ENCODE measurements around the gene HPCAL1.

HPCAL1 gene

GRCh38 chr2:10410001-10410822 is 107.5 kb downstream of the HPCAL1 start:
- peak; percentile 36 for DNase-seq

GRCh38 chr2:10410823-10411437 is 108.2 kb downstream of the HPCAL1 start:
- no peak for DNase-seq

- DNase-seq = no peak
Observed at GRCh38 chr2:10411557-10411956, 108.9 kb downstream of the HPCAL1 start.

DNA sequence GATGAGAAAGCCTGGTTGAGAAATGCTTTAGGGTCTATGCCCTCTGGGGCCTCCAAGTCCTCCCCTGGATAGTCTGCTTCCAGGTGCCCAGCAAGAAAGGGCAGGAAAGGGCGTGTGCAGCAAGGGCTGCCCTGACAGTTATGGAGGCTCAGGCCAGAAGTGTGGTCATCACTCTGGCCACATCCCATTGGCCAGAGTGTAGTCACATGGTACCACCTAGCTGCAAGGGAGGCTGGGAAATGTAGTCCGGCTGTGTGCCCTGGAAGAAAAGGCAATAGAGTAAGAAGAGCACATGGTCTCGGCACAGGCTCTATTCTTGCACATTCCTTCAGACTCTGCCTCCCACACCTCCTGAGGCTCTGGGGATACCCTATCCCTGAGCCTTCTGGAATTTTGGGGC is 109.7 kb downstream of the HPCAL1 start:
- peak; percentile 69 for DNase-seq

- DNase-seq = no peak
Observed at GRCh38 chr2:10413503-10413902, 110.8 kb downstream of the HPCAL1 start.

DNA sequence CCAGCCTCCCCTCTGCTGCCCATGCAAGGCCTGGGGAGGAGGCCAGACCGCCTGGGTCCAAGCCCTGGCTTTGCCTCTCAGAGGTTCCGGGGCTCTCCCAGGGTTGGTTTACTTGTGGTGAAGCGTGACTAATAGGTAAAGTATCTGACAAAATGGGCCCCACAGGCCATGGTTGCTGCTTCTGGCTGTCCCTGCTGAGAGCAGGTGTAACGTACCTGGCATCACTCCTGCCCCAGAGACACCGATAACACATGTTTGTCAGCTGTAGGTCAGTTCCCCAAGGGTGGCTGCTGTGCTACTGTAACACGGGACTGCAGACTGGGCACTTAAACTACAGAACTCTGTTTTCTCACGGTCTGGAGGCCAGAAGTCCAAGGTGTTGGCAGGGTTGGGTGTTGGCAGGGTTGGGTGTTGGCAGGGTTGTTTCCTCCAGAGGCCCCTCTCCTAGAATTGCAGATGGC is 111.3 kb downstream of the HPCAL1 start:
- no peak for DNase-seq

GRCh38 chr2:10414591-10414990 is 111.9 kb downstream of the HPCAL1 start:
- DNase-seq = no peak

GRCh38 chr2:10415048-10415447 is 112.3 kb downstream of the HPCAL1 start:
- DNase-seq = no peak

GRCh38 chr2:10415640-10416039 is 112.9 kb downstream of the HPCAL1 start:
- DNase-seq = no peak

DNA sequence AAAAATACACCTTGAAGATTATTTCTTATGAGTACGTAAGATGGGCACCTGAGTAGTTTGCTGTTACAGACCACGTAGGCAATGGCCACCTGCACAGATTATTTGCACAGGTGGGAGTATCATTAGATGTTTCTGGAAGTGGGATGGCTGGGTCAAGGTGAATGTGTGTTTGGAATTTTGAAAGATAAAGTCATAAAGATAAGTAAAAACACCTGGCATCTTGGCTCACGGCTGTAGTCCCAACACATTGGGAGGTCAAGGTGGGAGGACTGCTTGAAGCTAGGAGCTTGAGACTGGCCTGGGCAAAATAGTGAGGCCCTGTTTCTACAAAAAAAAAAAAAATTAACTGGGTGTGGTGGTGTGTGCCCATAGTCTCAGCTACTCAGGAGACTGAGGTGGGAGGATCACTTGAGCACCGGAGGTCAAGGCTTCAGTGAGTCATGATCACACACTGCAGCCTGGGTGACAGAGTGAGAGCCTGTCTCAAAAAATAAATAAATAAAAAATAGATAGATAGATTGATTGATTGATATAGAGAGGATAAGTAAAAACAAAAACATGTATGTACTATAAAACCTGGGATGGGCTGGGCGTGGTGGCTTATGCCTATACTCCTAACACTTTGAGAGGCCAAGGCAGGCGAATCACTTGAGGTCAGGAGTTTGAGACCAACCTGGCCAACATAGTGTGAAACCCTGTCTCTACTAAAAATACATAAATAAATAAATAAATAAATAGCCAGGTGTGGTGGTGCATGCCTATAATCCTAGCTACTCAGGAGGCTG is 115.0 kb downstream of the HPCAL1 start:
- DNase-seq = no peak

DNA sequence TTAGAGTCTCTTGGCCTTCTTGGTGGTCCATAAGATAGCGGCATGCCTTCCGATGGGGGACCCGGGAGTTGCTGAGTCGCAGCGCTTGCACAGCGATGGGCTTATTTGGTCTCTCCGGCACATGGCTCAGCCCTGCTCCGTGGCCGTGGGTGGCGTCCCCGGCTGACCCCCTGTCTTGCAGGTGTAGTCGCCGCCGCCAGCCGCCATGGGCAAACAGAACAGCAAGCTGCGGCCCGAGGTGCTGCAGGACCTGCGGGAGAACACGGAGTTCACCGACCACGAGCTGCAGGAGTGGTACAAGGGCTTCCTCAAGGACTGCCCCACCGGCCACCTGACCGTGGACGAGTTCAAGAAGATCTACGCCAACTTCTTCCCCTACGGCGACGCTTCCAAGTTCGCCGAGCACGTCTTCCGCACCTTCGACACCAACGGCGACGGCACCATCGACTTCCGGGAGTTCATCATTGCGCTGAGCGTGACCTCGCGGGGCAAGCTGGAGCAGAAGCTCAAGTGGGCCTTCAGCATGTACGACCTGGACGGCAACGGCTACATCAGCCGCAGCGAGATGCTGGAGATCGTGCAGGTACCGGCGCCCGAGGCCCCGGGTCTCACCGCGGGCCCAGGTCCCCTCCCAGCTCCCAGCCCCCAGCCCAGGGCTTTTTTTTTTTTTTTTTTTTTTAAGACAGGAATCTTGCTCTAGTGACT is 117.0 kb downstream of the HPCAL1 start:
- no peak for DNase-seq

DNA sequence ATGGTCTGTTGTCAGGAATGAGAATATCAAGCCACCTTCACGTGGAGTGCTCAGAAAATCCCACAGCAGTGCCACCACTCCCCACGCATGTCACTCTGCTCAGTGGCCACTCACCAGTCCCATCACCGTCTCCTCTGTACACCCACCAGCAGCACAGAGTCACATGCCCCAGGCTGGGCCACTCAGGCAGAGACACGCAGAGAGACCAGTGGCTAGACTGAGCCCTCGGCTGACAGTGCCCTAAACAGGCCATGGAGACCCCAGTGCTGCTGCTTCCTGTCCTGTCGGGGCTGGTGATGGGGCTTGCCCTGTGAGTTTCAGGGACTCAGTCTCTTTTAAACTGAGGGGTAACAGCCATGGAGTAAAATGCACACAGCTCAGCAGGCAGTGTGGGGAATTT is 119.5 kb downstream of the HPCAL1 start:
- no peak for DNase-seq

GRCh38 chr2:10422732-10423399 is 120.2 kb downstream of the HPCAL1 start:
- no peak for DNase-seq

- no peak for DNase-seq
Observed at GRCh38 chr2:10423400-10423774, 120.7 kb downstream of the HPCAL1 start.

GRCh38 chr2:10424051-10424450 is 121.3 kb downstream of the HPCAL1 start:
- no peak for DNase-seq

GRCh38 chr2:10424916-10425505 is 122.3 kb downstream of the HPCAL1 start:
- no peak for DNase-seq

GRCh38 chr2:10425699-10426098 is 123.0 kb downstream of the HPCAL1 start:
- no peak for DNase-seq

DNA sequence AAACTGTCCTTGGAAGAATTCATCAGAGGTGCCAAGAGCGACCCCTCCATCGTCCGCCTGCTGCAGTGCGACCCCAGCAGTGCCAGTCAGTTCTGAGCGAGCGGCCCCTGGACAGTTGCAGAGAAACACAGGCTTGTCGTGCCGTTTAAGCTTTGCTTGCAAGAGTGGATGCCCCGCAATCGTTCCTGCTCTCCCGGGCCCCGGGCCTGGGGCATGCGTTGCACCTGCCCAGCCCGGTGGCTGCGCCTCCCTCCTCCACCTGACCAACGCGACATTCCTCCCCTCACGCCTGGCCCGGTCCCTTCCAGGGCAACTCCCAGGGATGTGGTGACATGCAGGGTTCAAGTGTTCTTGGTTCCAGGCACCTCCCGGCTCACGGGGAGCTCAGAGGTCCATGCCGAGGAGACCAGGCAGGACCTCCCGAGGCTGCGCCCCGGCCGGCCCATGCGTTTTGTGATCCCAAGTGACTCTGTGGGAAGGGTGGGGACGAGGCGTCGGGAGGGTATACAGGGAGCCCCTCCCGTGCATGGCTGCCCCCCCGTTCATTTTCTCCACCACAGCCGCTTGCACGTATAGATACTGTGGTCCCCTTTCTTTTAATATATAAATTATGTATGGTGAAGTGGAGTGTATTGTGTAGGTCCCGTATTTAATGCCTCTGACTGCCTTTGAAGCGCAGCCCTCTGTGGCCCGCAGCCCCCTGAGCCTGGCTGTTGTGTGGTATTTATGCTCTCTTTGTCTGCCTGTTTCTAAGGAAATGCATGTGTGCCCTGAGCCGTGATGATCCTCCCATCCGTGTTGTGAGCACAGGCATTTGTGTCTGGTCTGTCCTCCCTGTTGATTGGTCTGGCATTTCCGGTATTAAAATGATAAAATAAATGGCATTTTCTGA is 124.3 kb downstream of the HPCAL1 start:
- DNase-seq = no peak

GRCh38 chr2:10427618-10427949 is 124.9 kb downstream of the HPCAL1 start:
- no peak for DNase-seq

- DNase-seq = no peak
Observed at GRCh38 chr2:10428355-10428754, 125.7 kb downstream of the HPCAL1 start.

- no peak for DNase-seq
Observed at GRCh38 chr2:10428924-10429323, 126.2 kb downstream of the HPCAL1 start.

Measured in NCI-H82 (cell line).